Measurements from ENCODE around the gene MTMR1. TPM values are rescaled to one million over a fixed set of nuclear protein-coding genes. Genes with fewer than 3 reads are reported as not detected.

Gene MTMR1
- total and polyA plus RNA-seq, 2 donors (not counting 3 experiments of a cell fraction or from before 2014, with no cell fraction given) = 17.1 to 20.3 TPM

GRCh38 chrX:150777328-150777992 lies 84.3 kb downstream of the MTMR1 start:
- FAIRE-seq = no peak
- intact Hi-C loops (cut with micrococcal nuclease) = no loop called here
- BruUV-seq (replicated peaks) = no TSS peak

More at GRCh38 chrX:150777328-150777992, 84.3 kb downstream of the MTMR1 start:
- dilution Hi-C loops (cut with MboI; ENCODE audit: extremely low pct_ligation_motif_present, low sequenced_read_pairs) = no loop called here
- Histone ChIP-seq H3K4me1 (ENCODE audit: control insufficient read depth, extremely low read depth, insufficient read depth, low read length) (no peaks in the 10 kb centered on the region), H3K4me3 (replicated peaks in 1 of 3; ENCODE audit: insufficient read depth in 1 of 3, low read depth in 1 of 3, low read length in 3 of 3) (no peak overlapping the region), H3K9me1 (replicated peaks; ENCODE audit: control insufficient read depth, extremely low read depth, insufficient read depth, low read length) (no peaks in the 10 kb centered on the region), H3K27me3 (ENCODE audit: control insufficient read depth in 2 of 2, insufficient read depth in 2 of 2, low read length in 2 of 2) (no peaks in the 10 kb centered on the region), H3K4me2 (ENCODE audit: insufficient read depth, low read length) (no peak overlapping the region), H2AFZ (ENCODE audit: low read depth, low read length) (no peak overlapping the region), H3K9ac (replicated peaks; ENCODE audit: extremely low read depth, insufficient read depth, low read length) (no peak overlapping the region), H3K9me3 (replicated peaks; ENCODE audit: control insufficient read depth, insufficient read depth, low read length) (no peaks in the 10 kb centered on the region), H4K20me1 (replicated peaks; ENCODE audit: control insufficient read depth, extremely low read depth, insufficient read depth, low read length) (no peaks in the 10 kb centered on the region), H3K36me3 (ENCODE audit: control insufficient read depth in 2 of 2, extremely low read depth in 1 of 2, insufficient read depth in 2 of 2, low read length in 2 of 2) (no peaks in the 10 kb centered on the region), H3K79me2 (ENCODE audit: control insufficient read depth, insufficient read depth, low read length) (no peaks in the 10 kb centered on the region), H3K27ac (ENCODE audit: insufficient read depth, low read depth, low read length) (no peak overlapping the region)
- ChIA-PET CTCF (interaction anchor here (1.0 kb wide), 1 partner anchor 305 kb away, joined by 3 read pairs; no protein-coding TSS in a partner anchor), POLR2A (no interaction called here)
- DNase-seq (ENCODE audit: low read depth, low spot score) = no peak
- TF ChIP-seq MYC (IDR thresholded peaks at IDR 0.05; ENCODE audit: low read depth, low read length) (no peak), FOS (IDR thresholded peaks at IDR 0.05; ENCODE audit: borderline replicate concordance, insufficient read depth, low read length) (no peak), POLR2AphosphoS5 (IDR thresholded peaks at IDR 0.05; ENCODE audit: insufficient read depth, low read depth, low read length) (no peak), POLR2A (IDR thresholded peaks at IDR 0.05; ENCODE audit: low read depth, low read length) (no peak), EZH2 (IDR thresholded peaks at IDR 0.05; ENCODE audit: borderline replicate concordance, low read depth, low read length, severe bottlenecking) (no peak), CTCF (IDR thresholded peaks at IDR 0.05; ENCODE audit: extremely low read depth in 1 of 2, insufficient read depth in 1 of 2, low read depth in 1 of 2, low read length in 2 of 2) (no peak), MAX (IDR thresholded peaks at IDR 0.05; ENCODE audit: insufficient read depth, insufficient read length) (no peak), GATA2 (IDR thresholded peaks at IDR 0.05; ENCODE audit: insufficient read depth, insufficient read length, low read depth, low read length) (no peak), JUN (IDR thresholded peaks at IDR 0.05; ENCODE audit: borderline replicate concordance, insufficient read depth, insufficient read length, low read depth) (no peak)

Data from endothelial cell of umbilical vein (primary cell).